ENCODE data around the gene SLC19A1.

DNA sequence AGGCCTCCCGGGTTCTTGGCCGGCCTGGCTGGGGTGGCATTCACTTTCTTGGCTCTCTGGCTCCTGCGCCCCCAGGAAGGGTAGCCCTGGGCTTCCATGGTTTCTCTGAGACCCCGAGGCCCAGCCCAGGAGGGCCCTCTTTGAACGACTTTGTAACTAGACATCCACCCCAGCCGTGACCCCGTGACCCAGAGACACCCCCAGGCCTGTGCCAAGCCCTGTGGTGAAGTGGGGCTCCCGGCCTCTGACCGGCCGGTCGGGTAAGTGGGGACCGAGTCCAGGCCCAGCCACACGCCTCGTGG is 73.3 kb downstream of the SLC19A1 start:
- TF ChIP-seq POLR2A (IDR thresholded peaks at IDR 0.05) = no peak
- TF ChIP-seq, protein P1, sequence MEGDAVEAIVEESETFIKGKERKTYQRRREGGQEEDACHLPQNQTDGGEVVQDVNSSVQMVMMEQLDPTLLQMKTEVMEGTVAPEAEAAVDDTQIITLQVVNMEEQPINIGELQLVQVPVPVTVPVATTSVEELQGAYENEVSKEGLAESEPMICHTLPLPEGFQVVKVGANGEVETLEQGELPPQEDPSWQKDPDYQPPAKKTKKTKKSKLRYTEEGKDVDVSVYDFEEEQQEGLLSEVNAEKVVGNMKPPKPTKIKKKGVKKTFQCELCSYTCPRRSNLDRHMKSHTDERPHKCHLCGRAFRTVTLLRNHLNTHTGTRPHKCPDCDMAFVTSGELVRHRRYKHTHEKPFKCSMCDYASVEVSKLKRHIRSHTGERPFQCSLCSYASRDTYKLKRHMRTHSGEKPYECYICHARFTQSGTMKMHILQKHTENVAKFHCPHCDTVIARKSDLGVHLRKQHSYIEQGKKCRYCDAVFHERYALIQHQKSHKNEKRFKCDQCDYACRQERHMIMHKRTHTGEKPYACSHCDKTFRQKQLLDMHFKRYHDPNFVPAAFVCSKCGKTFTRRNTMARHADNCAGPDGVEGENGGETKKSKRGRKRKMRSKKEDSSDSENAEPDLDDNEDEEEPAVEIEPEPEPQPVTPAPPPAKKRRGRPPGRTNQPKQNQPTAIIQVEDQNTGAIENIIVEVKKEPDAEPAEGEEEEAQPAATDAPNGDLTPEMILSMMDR (IDR thresholded peaks at IDR 0.05) = no peak
